K562 (cell line): Measurements from ENCODE around the gene ARHGAP26.

ENCODE experiments used
- CEBPB ChIP-seq: fragments of 450-650 bp; IDR thresholded peaks from 2 replicates; pipeline ENCODE4 v1.6.1; 2016; ENCODE audit warnings: missing genetic modification characterization, missing compliant biosample characterization
- EHMT2 ChIP-seq: fragments of 450-650 bp; IDR thresholded peaks from 2 replicates; pipeline ENCODE4 v1.6.1; 2018; ENCODE audit warnings: antibody characterized with exemption
- HOXB6 ChIP-seq: fragments of 250-450 bp; sonication (Bioruptor Pico); IDR thresholded peaks from 2 replicates; pipeline ENCODE4 v1.5.1; 2022; ENCODE audit warnings: mild to moderate bottlenecking, borderline replicate concordance
- NCOA2 ChIP-seq, 2 experiments: fragments of 450-650 bp; IDR thresholded peaks; 2 replicates each; pipeline ENCODE4 v1.6.1; 2018; ENCODE audit warnings: mild to moderate bottlenecking in 2 of 2, moderate library complexity in 1 of 2; ENCODE audit not compliant: partially characterized antibody in 2 of 2
- TF ChIP-seq, protein P1 (sequence below): IDR thresholded peaks from 2 replicates; pipeline ENCODE4 v1.6.1; 2012; ENCODE audit warnings: low read depth, low read length, improper control_type of control experiment, borderline replicate concordance

DNA sequence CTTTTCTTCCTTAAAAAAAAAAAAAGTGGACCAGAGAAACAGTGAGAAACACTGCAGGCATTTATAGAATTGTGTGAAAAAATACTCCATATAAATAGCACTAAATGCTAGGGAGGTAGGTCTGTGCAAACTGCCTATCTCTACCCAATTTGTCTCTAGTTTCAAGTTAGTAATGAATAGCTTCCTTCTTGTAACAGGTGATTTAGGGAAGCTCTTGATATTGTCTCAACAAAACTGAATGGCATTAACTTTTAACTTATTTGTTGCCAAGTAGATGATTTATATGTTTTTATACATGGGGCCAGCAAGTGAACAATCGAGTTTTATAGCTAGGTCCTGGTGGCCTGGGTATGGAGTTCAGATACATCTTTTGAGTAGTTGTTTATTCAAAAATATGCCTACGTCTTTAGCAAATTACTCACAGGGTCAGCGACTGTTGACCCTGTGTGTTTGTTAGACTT lies 349.7 kb downstream of the ARHGAP26 start:
- TF ChIP-seq EHMT2: no peak
- TF ChIP-seq, protein P1, sequence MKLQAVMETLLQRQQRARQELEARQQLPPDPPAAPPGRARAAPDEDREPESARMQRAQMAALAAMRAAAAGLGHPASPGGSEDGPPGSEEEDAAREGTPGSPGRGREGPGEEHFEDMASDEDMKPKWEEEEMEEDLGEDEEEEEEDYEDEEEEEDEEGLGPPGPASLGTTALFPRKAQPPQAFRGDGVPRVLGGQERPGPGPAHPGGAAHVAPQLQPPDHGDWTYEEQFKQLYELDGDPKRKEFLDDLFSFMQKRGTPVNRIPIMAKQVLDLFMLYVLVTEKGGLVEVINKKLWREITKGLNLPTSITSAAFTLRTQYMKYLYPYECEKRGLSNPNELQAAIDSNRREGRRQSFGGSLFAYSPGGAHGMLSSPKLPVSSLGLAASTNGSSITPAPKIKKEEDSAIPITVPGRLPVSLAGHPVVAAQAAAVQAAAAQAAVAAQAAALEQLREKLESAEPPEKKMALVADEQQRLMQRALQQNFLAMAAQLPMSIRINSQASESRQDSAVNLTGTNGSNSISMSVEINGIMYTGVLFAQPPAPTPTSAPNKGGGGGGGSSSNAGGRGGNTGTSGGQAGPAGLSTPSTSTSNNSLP: no peak
- no peak for TF ChIP-seq NCOA2 (IDR thresholded peaks at IDR 0.05; ENCODE audit: partially characterized antibody in 2 of 2)
- no peak for TF ChIP-seq HOXB6 (CRISPR knock-in tag)
- no peak for TF ChIP-seq CEBPB (tag)
